K562 (cell line): ENCODE data around the gene OR10J1. TPM values are rescaled to one million over a fixed set of nuclear protein-coding genes. Genes with fewer than 3 reads are reported as not detected.

ENCODE experiments used
- ATAC-seq: fragments of 200-7000 bp; cut with Tn5 transposase; 3 replicates; pipeline ENCODE4 v1.9.1; 2020; ENCODE audit warnings: moderate library complexity
- Bru-seq: library from RNA; stranded (reverse); fragments of 400-500 nt; gene quantifications from one replicate; lab custom pipeline; 2021; lab: Mats Ljungman, UMichigan
- BruChase-seq, 2 experiments: library from RNA; stranded (reverse); fragments of 400-500 nt; gene quantifications; one replicate each; lab custom pipeline; 2021; lab: Mats Ljungman, UMichigan
- BruUV-seq: library from RNA; stranded (reverse); fragments of 400-500 nt; replicated peaks from 2 replicates; lab custom pipeline; 2021; lab: Mats Ljungman, UMichigan
- CTCF ChIA-PET: fragments of 300-600 bp; formaldehyde crosslinking; extraction: SDS; loops from one replicate; lab custom pipeline; 2021; ENCODE audit warnings: low intra/inter-chr PET ratio; lab: Yijun Ruan, JAX
- POLR2A ChIA-PET: fragments of 300-600, 350-650 bp; sonication (Branson Sonifier 250); formaldehyde crosslinking; extraction: SDS; loops from one replicate; lab custom pipeline; 2021; ENCODE audit warnings: antibody characterized with exemption, inconsistent platforms; lab: Yijun Ruan, JAX
- DNase-seq, 4 experiments: peaks; one replicate each; pipeline versions ENCODE4 v3.0.0 to v3.0.0-alpha.2; 2011 to 2018; ENCODE audit warnings: low spot score in 3 of 4, mixed read lengths in 3 of 4; ENCODE audit errors: extremely low read depth in 1 of 4
- FAIRE-seq: peaks from 2 replicates; lab custom pipeline; 2011; peaks lifted over from hg19 to GRCh38; lab: Jason Lieb, UNC
- H2AFZ ChIP-seq: 2 replicates; pipeline ENCODE4 v1.6.0; 2011; ENCODE audit warnings: low read depth, low read length, control low read depth, inconsistent platforms
- H3K27ac ChIP-seq: fragments of 200-600 bp; 3 replicates; pipeline ENCODE4 v1.8.0; 2011; ENCODE audit warnings: low read depth, mild to moderate bottlenecking, control low read depth, inconsistent platforms, low read length, moderate library complexity, mixed read lengths; ENCODE audit errors: extremely low read depth
- H3K27me3 ChIP-seq, 2 experiments: fragments of 300-600 bp in 1 of 2; 2 replicates in 1 of 2; 3 replicates in 1 of 2; pipeline versions ENCODE4 v1.6.0 to v1.8.0; 2011; ENCODE audit warnings: inconsistent platforms in 2 of 2, low read length in 2 of 2, mild to moderate bottlenecking in 1 of 2, mixed read lengths in 1 of 2, moderate library complexity in 1 of 2; ENCODE audit not compliant: control insufficient read depth in 2 of 2, insufficient read depth in 2 of 2
- H3K36me3 ChIP-seq: fragments of 300-600 bp; 3 replicates; pipeline ENCODE4 v1.8.0; 2011; ENCODE audit warnings: mild to moderate bottlenecking, low read length, inconsistent platforms; ENCODE audit not compliant: control insufficient read depth, insufficient read depth
- H3K4me1 ChIP-seq, 2 experiments: fragments of 200-600 bp in 1 of 2; replicated peaks in 1 of 2; 2 replicates in 1 of 2; 3 replicates in 1 of 2; pipeline versions ENCODE4 v1.5.1 to v1.8.0; 2011; ENCODE audit warnings: inconsistent platforms in 2 of 2, low read length in 2 of 2, mild to moderate bottlenecking in 1 of 2, mixed read lengths in 1 of 2, moderate library complexity in 1 of 2; ENCODE audit not compliant: control insufficient read depth in 2 of 2, insufficient read depth in 2 of 2
- H3K4me2 ChIP-seq: 2 replicates; pipeline ENCODE4 v1.6.1; 2011; ENCODE audit warnings: low read length, control low read depth, inconsistent platforms, mixed read lengths; ENCODE audit not compliant: insufficient read depth
- H3K4me3 ChIP-seq: fragments of 200-600 bp; sonication (generic), shearing (Covaris generic); 2 replicates; pipeline ENCODE4 v1.5.1; 2016; ENCODE audit warnings: control low read depth, inconsistent platforms
- H3K79me2 ChIP-seq: fragments of 200-600 bp; 3 replicates; pipeline ENCODE4 v1.8.0; 2011; ENCODE audit warnings: low read length, inconsistent platforms; ENCODE audit not compliant: control insufficient read depth, insufficient read depth
- H3K9ac ChIP-seq, 2 experiments: 2 replicates each; pipeline versions ENCODE4 v1.6.0 to v1.6.1; 2011; ENCODE audit warnings: low read depth in 2 of 2, low read length in 2 of 2, control low read depth in 1 of 2, inconsistent platforms in 1 of 2, mild to moderate bottlenecking in 1 of 2, mixed read lengths in 1 of 2; ENCODE audit not compliant: insufficient read depth in 1 of 2
- H3K9me1 ChIP-seq: one replicate; pipeline ENCODE4 v1.6.0; 2011; ENCODE audit warnings: inconsistent platforms, mild to moderate bottlenecking, low read length, moderate library complexity; ENCODE audit not compliant: control insufficient read depth, insufficient read depth
- H3K9me3 ChIP-seq: replicated peaks from 2 replicates; pipeline ENCODE4 v1.5.1; 2011; ENCODE audit warnings: low read depth, low read length, inconsistent platforms; ENCODE audit not compliant: control insufficient read depth, insufficient read depth
- H4K20me1 ChIP-seq: replicated peaks from 2 replicates; pipeline ENCODE4 v1.6.1; 2011; ENCODE audit warnings: low read length, inconsistent platforms, mixed read lengths; ENCODE audit not compliant: control insufficient read depth, insufficient read depth
- ATF2 ChIP-seq: sonication (generic); formaldehyde crosslinking; IDR thresholded peaks from 2 replicates; pipeline ENCODE4 v1.8.1; 2022; ENCODE audit warnings: missing genetic modification reagents
- DEAF1 ChIP-seq: fragments of 450-650 bp; formaldehyde crosslinking; IDR thresholded peaks from 2 replicates; pipeline ENCODE4 v1.4.0; 2020; ENCODE audit warnings: mild to moderate bottlenecking, moderate library complexity
- DPF2 ChIP-seq: fragments of 450-650 bp; IDR thresholded peaks from 2 replicates; pipeline ENCODE4 v1.6.1; 2016
- GABPB1 ChIP-seq: sonication (generic); formaldehyde crosslinking; IDR thresholded peaks from 2 replicates; pipeline ENCODE4 v1.8.0; 2022; ENCODE audit warnings: mild to moderate bottlenecking, missing genetic modification reagents
- JUNB ChIP-seq: fragments of 450-650 bp; formaldehyde crosslinking; conservative IDR thresholded peaks from 2 replicates; pipeline ENCODE4 v1.4.0; 2020; ENCODE audit warnings: mild to moderate bottlenecking
- MITF ChIP-seq: IDR thresholded peaks from 2 replicates; pipeline ENCODE4 v1.6.1; 2014; ENCODE audit warnings: antibody characterized with exemption
- NR2C1 ChIP-seq, 2 experiments: fragments of 450-650 bp; IDR thresholded peaks; 2 replicates each; pipeline ENCODE4 v1.6.1; 2017; ENCODE audit warnings: mild to moderate bottlenecking in 2 of 2, antibody characterized with exemption in 1 of 2, inconsistent platforms in 1 of 2, missing compliant biosample characterization in 1 of 2, missing genetic modification characterization in 1 of 2
- SMARCE1 ChIP-seq: fragments of 450-650 bp; IDR thresholded peaks from 2 replicates; pipeline ENCODE4 v1.7.1; 2016; ENCODE audit warnings: mild to moderate bottlenecking
- SP1 ChIP-seq: sonication (generic); formaldehyde crosslinking; IDR thresholded peaks from 2 replicates; pipeline ENCODE4 v1.8.1; 2022; ENCODE audit warnings: mild to moderate bottlenecking, missing genetic modification reagents
- SRSF7 ChIP-seq: fragments of 200-400 bp; formaldehyde crosslinking; optimal IDR thresholded peaks from 2 replicates; pipeline ENCODE3; 2017; ENCODE audit warnings: mild to moderate bottlenecking, low read depth, low read length
- TBL1XR1 ChIP-seq, 2 experiments: IDR thresholded peaks; 2 replicates each; pipeline ENCODE4 v1.6.1; 2012; ENCODE audit warnings: improper control_type of control experiment in 2 of 2, low read length in 2 of 2, mild to moderate bottlenecking in 1 of 2
- TEAD4 ChIP-seq, 2 experiments: sonication (generic) in 1 of 2; formaldehyde crosslinking in 1 of 2; IDR thresholded peaks; 2 replicates each; pipeline versions ENCODE4 v1.6.1 to v1.8.0; 2012 to 2022; ENCODE audit warnings: borderline replicate concordance in 1 of 2, inconsistent platforms in 1 of 2, low read length in 1 of 2, mild to moderate bottlenecking in 1 of 2, missing genetic modification reagents in 1 of 2
- ZBTB8A ChIP-seq: fragments of 450-650 bp; IDR thresholded peaks from 2 replicates; pipeline ENCODE4 v1.6.1; 2018; ENCODE audit warnings: mild to moderate bottlenecking, moderate library complexity; ENCODE audit not compliant: partially characterized antibody
- ZNF3 ChIP-seq: fragments of 250-450 bp; sonication (Bioruptor Pico); IDR thresholded peaks from 2 replicates; pipeline ENCODE4 v1.5.0; 2021; ENCODE audit warnings: mild to moderate bottlenecking, moderate library complexity
- ZNF644 ChIP-seq: fragments of 200-800 bp; sonication (Bioruptor generic); IDR thresholded peaks from 2 replicates; pipeline ENCODE4 v1.6.1; 2016; ENCODE audit warnings: low read depth, missing genetic modification characterization, missing compliant biosample characterization
- ZZZ3 ChIP-seq: fragments of 450-650 bp; IDR thresholded peaks from 2 replicates; pipeline ENCODE4 v1.6.1; 2016; ENCODE audit warnings: antibody characterized with exemption, mild to moderate bottlenecking, moderate library complexity
- in situ Hi-C: fragments of 300-500 bp; cut with MboI; formaldehyde crosslinking; loops from 4 replicates; pipeline ENCODE4 v1.15.0; 2018; ENCODE audit warnings: inconsistent platforms, mixed read lengths
- intact Hi-C: fragments of 100-400 bp; cut with micrococcal nuclease; formaldehyde crosslinking; loops from 2 replicates; pipeline ENCODE4 v1.14.2; 2022
- long read RNA-seq, 3 experiments: library from polyadenylated mRNA in 2 of 3; library from RNA in 1 of 3; unstranded in 2 of 3; stranded (forward) in 1 of 3; transcript quantifications; one replicate each; pipeline ENCODE4 v2.0.0, GENCODE V29; 2019 to 2022
- polyA minus RNA-seq, 3 experiments: library from RNA; depleted of rRNA, polyadenylated mRNA; stranded (reverse); fragments of >200 nt; gene quantifications; 2 replicates each; pipeline ENCODE4 v1.2.3, GENCODE V29; 2011
- polyA plus RNA-seq, 8 experiments: library from polyadenylated mRNA; depleted of rRNA in 4 of 8; stranded (reverse) in 5 of 8; unstranded in 3 of 8; fragments of >200 nt; fragmentation: Nextera tagmentation in 2 of 8; fragmentation: Illumina TruSeq in 1 of 8; extraction: Ambion mirVana in 2 of 8; extraction: Trizol in 1 of 8; gene quantifications; 2 replicates each; pipeline versions ENCODE4 v1.2.1 to v1.2.3, GENCODE V29; 2011 to 2014; ENCODE audit warnings: inconsistent platforms in 1 of 8, missing spikeins in 1 of 8
- total RNA-seq, 7 experiments: library from RNA; depleted of rRNA in 6 of 7; stranded (reverse); fragments of >200 nt in 6 of 7; fragmentation: Illumina TruSeq in 2 of 7; extraction: Trizol in 2 of 7; gene quantifications; 2 replicates each; pipeline versions ENCODE4 v1.2.1 to v1.2.3, GENCODE V29; 2011 to 2021; ENCODE audit warnings: low replicate concordance in 1 of 7

Gene OR10J1
- total RNA-seq (2011; cell fraction: chromatin; rRNA removed; ENCODE audit: low replicate concordance) = not detected in 2 replicates
- not detected in 2 replicates for total RNA-seq (2011; cell fraction: nucleolus; rRNA removed)
- not detected in 2 replicates for total RNA-seq (2011; cell fraction: nucleoplasm; rRNA removed)
- total RNA-seq (2014; rRNA removed) (not detected in 2 replicates), total RNA-seq (2014; rRNA removed; fragmentation: Illumina TruSeq; extraction: Trizol) (not detected in 2 replicates), total RNA-seq (2015; rRNA removed; fragmentation: Illumina TruSeq; extraction: Trizol) (not detected in 2 replicates), total RNA-seq (2021) (not detected in 2 replicates), polyA plus RNA-seq (2011; rRNA removed) (not detected in 2 replicates), polyA plus RNA-seq (2014; fragmentation: Illumina TruSeq; extraction: Trizol) (not detected in 2 replicates), polyA plus RNA-seq (2014; fragmentation: Nextera tagmentation; extraction: Ambion mirVana) (not detected), polyA plus RNA-seq (2014; rRNA removed) (not detected in 2 replicates), polyA minus RNA-seq (2011; rRNA and poly(A)+ RNA removed) (not detected in 2 replicates), Bru-seq, nascent RNA (not detected), BruChase-seq, experiment 1, labeled RNA remaining after a 2-hour chase (not detected), BruChase-seq, experiment 2, labeled RNA remaining after a 6-hour chase (not detected)
- polyA plus RNA-seq (2011; cell fraction: cytosol; rRNA removed) = not detected in 2 replicates
- polyA plus RNA-seq (2011; cell fraction: nucleus; rRNA removed) = not detected in 2 replicates
- polyA plus RNA-seq (2012) = not detected in 2 replicates
- polyA minus RNA-seq (2011; cell fraction: cytosol; rRNA and poly(A)+ RNA removed) = not detected in 2 replicates
- not detected in 2 replicates for polyA minus RNA-seq (2011; cell fraction: nucleus; rRNA and poly(A)+ RNA removed)
- long read RNA-seq, experiment 1 = 0 reads
- long read RNA-seq, experiment 2 = 0 reads
- long read RNA-seq, experiment 3 = 0 reads

- intact Hi-C loops (no loop called here), in situ Hi-C loops (no loop called here)
- ATAC-seq = no peak
- Histone ChIP-seq H3K4me3 (no peak within 1 kb of the TSS), H3K27me3 (no peaks in the 10 kb centered on the region), H4K20me1 (no peaks in the 10 kb centered on the region), H3K9ac (no peak within 1 kb of the TSS), H3K9me1 (no peaks in the 10 kb centered on the region), H2AFZ (no peak within 1 kb of the TSS), H3K27ac (no peak within 1 kb of the TSS), H3K9me3 (no peaks in the 10 kb centered on the region), H3K4me1 (no peaks in the 10 kb centered on the region), H3K4me2 (no peak within 1 kb of the TSS), H3K36me3 (no peaks in the 10 kb centered on the region), H3K79me2 (no peaks in the 10 kb centered on the region)
- ChIA-PET POLR2A (no interaction called here), CTCF (no interaction called here)
- no TSS peak for BruUV-seq
- no peak for TF ChIP-seq ZNF644 (tag)
- no peak for TF ChIP-seq GABPB1 (CRISPR knock-in tag)
- TF ChIP-seq SRSF7 = no peak
- TF ChIP-seq NR2C1 (IDR thresholded peaks at IDR 0.05) = no peak
- no peak for TF ChIP-seq NR2C1 (tag; IDR thresholded peaks at IDR 0.05)
- no peak for TF ChIP-seq MITF
- no peak for TF ChIP-seq ATF2 (CRISPR knock-in tag)
- TF ChIP-seq TBL1XR1 (IDR thresholded peaks at IDR 0.05; ENCODE audit: low read length in 2 of 2) = no peak
- TF ChIP-seq ZNF3 (CRISPR knock-in tag) = no peak
- TF ChIP-seq ZBTB8A = no peak
- TF ChIP-seq TEAD4 (IDR thresholded peaks at IDR 0.05; ENCODE audit: low read length) = no peak
- TF ChIP-seq TEAD4 (CRISPR knock-in tag; IDR thresholded peaks at IDR 0.05; ENCODE audit: borderline replicate concordance) = no peak
- TF ChIP-seq JUNB = no peak
- no peak for TF ChIP-seq SP1
- no peak for TF ChIP-seq DPF2
- no peak for TF ChIP-seq DEAF1 (CRISPR knock-in tag)
- no peak for TF ChIP-seq ZZZ3
- TF ChIP-seq SMARCE1 = no peak
- no peak for DNase-seq
- no peak for FAIRE-seq
These were observed at the start of gene OR10J1 for GRCh38 chr1:159439422-159439821. TSS of gene OR10J1 (plus strand) at chr1:159439722. CDS start at chr1:159439792, 70 bp downstream.
